H1 (cell line): ENCODE data around the gene SYNJ2. TPM values are rescaled to one million over a fixed set of nuclear protein-coding genes. Genes with fewer than 3 reads are reported as not detected.

Source experiments
- CTCF ChIA-PET: fragments of 300-600 bp; sonication (Branson Sonifier 250); formaldehyde crosslinking; loops from one replicate; lab custom pipeline; 2021; ENCODE audit not compliant: partially characterized antibody; lab: Charles Lee
- POLR2A ChIA-PET: fragments of 300-600 bp; sonication (Branson Sonifier 250); formaldehyde crosslinking; loops from one replicate; lab custom pipeline; 2021; ENCODE audit warnings: inconsistent platforms; ENCODE audit not compliant: partially characterized antibody; lab: Charles Lee
- DNase-seq, 2 experiments: peaks; one replicate each; pipeline versions ENCODE4 v3.0.0 to v3.0.0-alpha.2; 2010 to 2022; ENCODE audit warnings: low spot score in 2 of 2, low read depth in 1 of 2, mixed read lengths in 1 of 2
- FAIRE-seq: peaks from 2 replicates; lab custom pipeline; 2011; peaks lifted over from hg19 to GRCh38; lab: Jason Lieb, UNC
- H2AFZ ChIP-seq: 2 replicates; pipeline ENCODE4 v1.8.1; 2012; ENCODE audit warnings: low read length, inconsistent platforms
- H2AK5ac ChIP-seq: 2 replicates; pipeline ENCODE4 v1.6.1; 2013; ENCODE audit warnings: low read depth, low read length
- H2BK120ac ChIP-seq: replicated peaks from 2 replicates; pipeline ENCODE3; 2013; ENCODE audit warnings: low read depth, low read length, inconsistent platforms
- H2BK12ac ChIP-seq: 2 replicates; pipeline ENCODE4 v1.6.1; 2013; ENCODE audit warnings: low read depth, low read length
- H2BK15ac ChIP-seq: 2 replicates; pipeline ENCODE4 v1.6.1; 2013; ENCODE audit warnings: low read length
- H2BK20ac ChIP-seq: 2 replicates; pipeline ENCODE4 v1.6.1; 2013; ENCODE audit warnings: low read length
- H2BK5ac ChIP-seq: 2 replicates; pipeline ENCODE4 v1.6.1; 2013; ENCODE audit warnings: low read depth, low read length
- H3K14ac ChIP-seq: 2 replicates; pipeline ENCODE4 v1.6.1; 2013; ENCODE audit warnings: inconsistent platforms; ENCODE audit not compliant: insufficient read length
- H3K18ac ChIP-seq: 2 replicates; pipeline ENCODE4 v1.6.1; 2013; ENCODE audit warnings: low read length; ENCODE audit errors: extremely low read depth
- H3K23ac ChIP-seq: 2 replicates; pipeline ENCODE4 v1.6.1; 2013; ENCODE audit warnings: inconsistent platforms; ENCODE audit not compliant: insufficient read length
- H3K23me2 ChIP-seq: 2 replicates; pipeline ENCODE4 v1.6.1; 2013; ENCODE audit warnings: low read depth, low read length
- H3K27ac ChIP-seq: 2 replicates; pipeline ENCODE4 v1.6.1; 2011; ENCODE audit warnings: low read depth, low read length, inconsistent platforms
- H3K27me3 ChIP-seq, 4 experiments: replicated peaks in 1 of 4; 1 replicate in 1 of 4; 2 replicates in 3 of 4; pipeline versions ENCODE4 v1.6.1 to v1.8.1; 2011 to 2013; ENCODE audit warnings: low read length in 3 of 4, mild to moderate bottlenecking in 3 of 4, inconsistent platforms in 2 of 4, mixed read lengths in 2 of 4, moderate library complexity in 1 of 4; ENCODE audit not compliant: control insufficient read depth in 3 of 4, insufficient read depth in 3 of 4; ENCODE audit errors: extremely low read depth in 1 of 4
- H3K36me3 ChIP-seq, 4 experiments: 2 replicates each; pipeline versions ENCODE4 v1.6.1 to v1.8.1; 2011 to 2013; ENCODE audit warnings: mild to moderate bottlenecking in 4 of 4, low read length in 3 of 4, moderate library complexity in 2 of 4, control low read depth in 1 of 4, inconsistent platforms in 1 of 4; ENCODE audit not compliant: insufficient read depth in 4 of 4, control insufficient read depth in 2 of 4
- H3K4ac ChIP-seq: replicated peaks from 2 replicates; pipeline ENCODE3; 2013; ENCODE audit warnings: low read length, low read depth, mixed read lengths, inconsistent platforms; ENCODE audit not compliant: insufficient read length
- H3K4me1 ChIP-seq, 4 experiments: replicated peaks in 1 of 4; 1 replicate in 1 of 4; 2 replicates in 3 of 4; pipeline versions ENCODE4 v1.6.1 to v1.8.1; 2011 to 2013; ENCODE audit warnings: low read length in 3 of 4, inconsistent platforms in 2 of 4, mixed read lengths in 1 of 4; ENCODE audit not compliant: insufficient read depth in 4 of 4, control insufficient read depth in 3 of 4
- H3K4me2 ChIP-seq, 2 experiments: 2 replicates each; pipeline versions ENCODE4 v1.6.1 to v1.8.1; 2011 to 2013; ENCODE audit warnings: low read depth in 2 of 2, low read length in 2 of 2, control low read depth in 1 of 2, inconsistent platforms in 1 of 2, mild to moderate bottlenecking in 1 of 2; ENCODE audit not compliant: insufficient read depth in 1 of 2
- H3K4me3 ChIP-seq, 4 experiments: fragments of 200-600, 300-600 bp in 1 of 4; sonication (generic), shearing (Covaris generic), sonication (Bioruptor Twin) in 1 of 4; 2 replicates each; pipeline versions ENCODE4 v1.5.1 to v1.8.1; 2011 to 2016; ENCODE audit warnings: low read length in 4 of 4, low read depth in 3 of 4, control low read depth in 2 of 4, inconsistent platforms in 2 of 4, mild to moderate bottlenecking in 2 of 4, mixed read lengths in 1 of 4, moderate library complexity in 1 of 4; ENCODE audit not compliant: insufficient read depth in 2 of 4; ENCODE audit errors: extremely low read depth in 1 of 4
- H3K56ac ChIP-seq: replicated peaks from 2 replicates; pipeline ENCODE3; 2013; ENCODE audit warnings: low read depth, mild to moderate bottlenecking, mixed read lengths, low read length, inconsistent platforms; ENCODE audit not compliant: insufficient read length
- H3K79me1 ChIP-seq: 2 replicates; pipeline ENCODE4 v1.6.1; 2013; ENCODE audit warnings: low read depth, low read length, control low read depth
- H3K79me2 ChIP-seq, 2 experiments: 2 replicates each; pipeline versions ENCODE4 v1.6.1 to v1.8.1; 2012 to 2013; ENCODE audit warnings: low read length in 2 of 2, mild to moderate bottlenecking in 2 of 2, inconsistent platforms in 1 of 2; ENCODE audit not compliant: insufficient read depth in 2 of 2, control insufficient read depth in 1 of 2
- H3K9ac ChIP-seq, 4 experiments: replicated peaks in 1 of 4; 1 replicate in 1 of 4; 2 replicates in 3 of 4; pipeline versions ENCODE4 v1.6.1 to v1.8.1; 2011 to 2013; ENCODE audit warnings: low read depth in 3 of 4, low read length in 3 of 4, control low read depth in 2 of 4, mild to moderate bottlenecking in 2 of 4, moderate library complexity in 2 of 4, inconsistent platforms in 1 of 4; ENCODE audit errors: extremely low read depth in 1 of 4
- H3K9me3 ChIP-seq, 2 experiments: 2 replicates each; pipeline versions ENCODE4 v1.6.1 to v1.8.1; 2012 to 2013; ENCODE audit warnings: mild to moderate bottlenecking in 2 of 2, moderate library complexity in 2 of 2, control low read depth in 1 of 2, inconsistent platforms in 1 of 2, low read depth in 1 of 2, low read length in 1 of 2, mixed read lengths in 1 of 2; ENCODE audit not compliant: insufficient read depth in 2 of 2
- H4K20me1 ChIP-seq, 2 experiments: replicated peaks in 1 of 2; 2 replicates each; pipeline versions ENCODE3 to v1.8.1; 2011 to 2013; ENCODE audit warnings: inconsistent platforms in 2 of 2, low read length in 2 of 2, mild to moderate bottlenecking in 1 of 2; ENCODE audit not compliant: insufficient read depth in 2 of 2, control insufficient read depth in 1 of 2
- H4K5ac ChIP-seq: 2 replicates; pipeline ENCODE4 v1.6.1; 2013; ENCODE audit warnings: low read length, low read depth, mixed read lengths, inconsistent platforms; ENCODE audit not compliant: insufficient read length
- H4K8ac ChIP-seq: 2 replicates; pipeline ENCODE4 v1.8.0; 2013; ENCODE audit warnings: mild to moderate bottlenecking, moderate library complexity, low read length, inconsistent platforms; ENCODE audit not compliant: insufficient read depth; ENCODE audit errors: extremely low read depth
- H4K91ac ChIP-seq: replicated peaks from 2 replicates; pipeline ENCODE3; 2013; ENCODE audit warnings: low read length, mixed read lengths, inconsistent platforms; ENCODE audit not compliant: insufficient read length
- ATF2 ChIP-seq: IDR thresholded peaks from 2 replicates; pipeline ENCODE4 v1.6.1; 2012; ENCODE audit warnings: low read length, inconsistent platforms
- CHD1 ChIP-seq: IDR thresholded peaks from 2 replicates; pipeline ENCODE4 v1.6.1; 2012; ENCODE audit warnings: low read depth, low read length, improper control_type of control experiment
- CTCF ChIP-seq, 3 experiments: IDR thresholded peaks; 1 replicate in 2 of 3; 2 replicates in 1 of 3; pipeline versions ENCODE4 v1.5.1 to v1.6.1; 2011; ENCODE audit warnings: low read length in 3 of 3, mild to moderate bottlenecking in 3 of 3, inconsistent platforms in 2 of 3, low read depth in 1 of 3, moderate library complexity in 1 of 3; ENCODE audit not compliant: insufficient read depth in 1 of 3; ENCODE audit errors: control extremely low read depth in 1 of 3
- KDM4A ChIP-seq: IDR thresholded peaks from one replicate; pipeline ENCODE4 v1.7.1; 2012; ENCODE audit warnings: low read depth, mild to moderate bottlenecking, moderate library complexity, low read length, inconsistent platforms; ENCODE audit not compliant: severe bottlenecking
- POU5F1 ChIP-seq: IDR thresholded peaks from 2 replicates; pipeline ENCODE4 v1.6.1; 2011; ENCODE audit warnings: low read depth, mild to moderate bottlenecking, low read length, moderate library complexity
- RAD21 ChIP-seq, 2 experiments: IDR thresholded peaks in 1 of 2; conservative IDR thresholded peaks in 1 of 2; 2 replicates each; pipeline ENCODE4 v1.6.1; 2011; ENCODE audit warnings: low read depth in 2 of 2, low read length in 2 of 2, improper control_type of control experiment in 1 of 2, inconsistent platforms in 1 of 2, mild to moderate bottlenecking in 1 of 2, moderate library complexity in 1 of 2
- WGBS, 2 experiments: shearing (Covaris generic) in 1 of 2; methylation state at CpG; one replicate each; pipeline versions ENCODE4 v1.1.6 to v1.1.7; 2013 to 2015; ENCODE audit warnings: low lambda C conversion rate in 2 of 2, mixed read lengths in 2 of 2, inconsistent platforms in 1 of 2, low coverage in 1 of 2, missing lambda C conversion rate in 1 of 2; ENCODE audit not compliant: insufficient replicate concordance in 2 of 2, insufficient coverage in 1 of 2, insufficient read length in 1 of 2; ENCODE audit errors: extremely low coverage in 1 of 2, missing lambda C conversion rate in 1 of 2; 5-methylcytosine and 5-hydroxymethylcytosine counted together
- polyA plus RNA-seq, 7 experiments: library from polyadenylated mRNA; depleted of rRNA in 3 of 7; stranded (reverse) in 5 of 7; unstranded in 2 of 7; fragments of >200 nt in 5 of 7; fragments of 200-250 nt in 2 of 7; gene quantifications; 1 replicate in 5 of 7; 2 replicates in 1 of 7; 4 replicates in 1 of 7; pipeline versions ENCODE4 v1.2.1 to v1.2.3, GENCODE V29; 2011 to 2013; ENCODE audit warnings: missing spikeins in 2 of 7, mixed read lengths in 2 of 7
- total RNA-seq: library from RNA; stranded (reverse); fragmentation: NEBNext Ultra II Directional; extraction: Animal tissue kit (Norgen Biotek cat#: 25700); gene quantifications from 2 replicates; pipeline ENCODE4 v1.2.1, GENCODE V29; 2021

SYNJ2 gene
- total and polyA plus RNA-seq, 2 of the 8 experiments (the other 6 are each of a cell fraction or from before 2014, with no cell fraction given): 3.7 to 13.9 TPM

- Histone ChIP-seq H3K9ac (no peak overlapping the region), H2BK15ac (0 out of 2 replicates have a peak overlapping the region, but pooled peaks have one; percentile 65), H3K79me1 (no peaks in the 10 kb centered on the region), H2AFZ (no peak overlapping the region), H4K5ac (no peak overlapping the region), H3K4me1 (peaks cover 0 to 1% (median 0%) of the 10 kb centered on the region in 4 experiments; a peak in 2 of 7 replicates), H2AK5ac (no peak overlapping the region), H2BK120ac (no peak overlapping the region), H3K14ac (no peak overlapping the region), H4K91ac (no peak overlapping the region), H3K9me3 (no peaks in the 10 kb centered on the region), H3K4me2 (no peak overlapping the region), H4K8ac (no peak overlapping the region), H3K27ac (no peak overlapping the region), H3K4ac (no peak overlapping the region), H3K23ac (no peak overlapping the region), H3K56ac (no peak overlapping the region), H3K36me3 (peaks cover 0 to 2% (median under 1%) of the 10 kb centered on the region in 4 experiments; a peak in 1 of 8 replicates), H3K27me3 (no peaks in the 10 kb centered on the region), H2BK5ac (no peak overlapping the region), H3K18ac (no peak overlapping the region; the same call in 1 of the 2 replicates), H2BK12ac (no peak overlapping the region), H2BK20ac (0 out of 2 replicates have a peak overlapping the region, but pooled peaks have one; percentile 43), H4K20me1 (peaks cover 0 to 4% of the 10 kb centered on the region in 2 experiments), H3K4me3 (no peak overlapping the region), H3K79me2 (no peaks in the 10 kb centered on the region), H3K23me2 (no peaks in the 10 kb centered on the region; the same call in 1 of the 2 replicates)
- 47% methylated on average over 16 of the region's 16 CpGs; no CpG with 5 or more reads in 1 of the 2 experiments for WGBS, 2 experiments
- FAIRE-seq: peak; percentile 71
- POLR2A ChIA-PET: interaction anchor here (0.6 to 2.2 kb wide), 3 partner anchors 12 to 381 kb away, joined by 3 to 5 read pairs (median 3); no protein-coding TSS in a partner anchor
- DNase-seq: peak; percentile 23 to 85
- CTCF ChIA-PET: interaction anchor here (0.6 to 7.8 kb wide), 42 partner anchors 9 to 820 kb away, joined by 3 to 54 read pairs (median 5); no protein-coding TSS in a partner anchor
- TF ChIP-seq ATF2: 0 out of 2 replicates have a peak, but pooled peaks have one; percentile 38
- no peak for TF ChIP-seq CHD1
- no peak for TF ChIP-seq POU5F1
- peak; percentile 81 to 90 (median 86) for TF ChIP-seq CTCF (IDR thresholded peaks at IDR 0.05; ENCODE audit: control extremely low read depth in 1 of 3, insufficient read depth in 1 of 3, low read depth in 1 of 3, low read length in 3 of 3)
- TF ChIP-seq KDM4A: no peak
- TF ChIP-seq RAD21 (IDR thresholded peaks at IDR 0.05 in 1 of 2, conservative IDR thresholded peaks at IDR 0.05 in 1 of 2; ENCODE audit: low read depth in 2 of 2, low read length in 2 of 2): peak; percentile 94 to 97
Observed at GRCh38 chr6:158072083-158072721, 90.5 kb downstream of the SYNJ2 start.
